ENCODE measurements around the gene SPINT2.

- TF ChIP-seq RAD21 (conservative IDR thresholded peaks at IDR 0.05) (no peak), CTCF (IDR thresholded peaks at IDR 0.05; ENCODE audit: poor library complexity, severe bottlenecking) (no peak), POLR2AphosphoS5 (IDR thresholded peaks at IDR 0.05) (no peak), TAF1 (IDR thresholded peaks at IDR 0.05; ENCODE audit: low read depth) (no peak), SMC3 (conservative IDR thresholded peaks at IDR 0.05; ENCODE audit: poor library complexity) (no peak), MXI1 (conservative IDR thresholded peaks at IDR 0.05; ENCODE audit: poor library complexity, severe bottlenecking) (no peak), EZH2 (IDR thresholded peaks at IDR 0.05; ENCODE audit: borderline replicate concordance, insufficient read depth, low read length, poor library complexity, severe bottlenecking) (no peak)
Observed at GRCh38 chr19:38265213-38265861, 964 bp downstream of the SPINT2 start.
